Mucosa of descending colon (tissue), 3 donors: ENCODE data around the gene TNFSF9. TPM values are rescaled to one million over a fixed set of nuclear protein-coding genes. Genes with fewer than 3 reads are reported as not detected.

Source experiments
- ATAC-seq: fragments of 200-7000 bp; cut with Tn5 transposase; one replicate; pipeline ENCODE4 v1.9.1; 2020; ENCODE audit warnings: mild to moderate bottlenecking, moderate library complexity
- DNase-seq, 3 donors: peaks; one replicate each; pipeline ENCODE4 v3.0.0-alpha.2; 2020
- H3K36me3 ChIP-seq: fragments of 200-600 bp; one replicate; pipeline ENCODE4 v1.8.0; 2021; ENCODE audit warnings: low read depth, mild to moderate bottlenecking
- H3K4me1 ChIP-seq: fragments of 200-600 bp; one replicate; pipeline ENCODE4 v1.8.0; 2021; ENCODE audit warnings: low read depth, mild to moderate bottlenecking
- H3K4me3 ChIP-seq: fragments of 200-600 bp; one replicate; pipeline ENCODE4 v1.8.0; 2021; ENCODE audit warnings: mild to moderate bottlenecking
- H3K9me3 ChIP-seq: fragments of 200-600 bp; one replicate; pipeline ENCODE4 v1.8.0; 2021; ENCODE audit warnings: mild to moderate bottlenecking
- CTCF ChIP-seq: fragments of 200-600 bp; IDR thresholded peaks from one replicate; pipeline ENCODE4 v1.8.0; 2022; ENCODE audit warnings: antibody characterized with exemption, mild to moderate bottlenecking
- intact Hi-C, 2 donors: fragments of 100-400 bp; cut with DNase I in 1 of 2; cut with micrococcal nuclease in 1 of 2; formaldehyde crosslinking; loops; one replicate each; pipeline versions ENCODE4 v1.11.0 to v1.11.1; 2022; cut with DNase I, micrococcal nuclease
- long read RNA-seq, 2 donors: library from polyadenylated mRNA; unstranded; transcript quantifications; one replicate each; pipeline ENCODE4 v2.0.0, GENCODE V29; 2019 to 2021
- total RNA-seq, 3 donors: library from RNA; stranded (reverse); fragmentation: NEBNext Ultra II Directional in 2 of 3; extraction: Animal tissue kit (Norgen Biotek cat#: 25700) in 2 of 3; gene quantifications; one replicate each; pipeline versions ENCODE4 v1.2.1 to v1.2.4, GENCODE V29; 2021 to 2023
- donor health status: DM: no; HTN: no; CAD: no; lungs with moderate emphysema.
- donor health status: DM: no; HTN: no; CAD: no.
- donor health status: DM: no; HTN: yes; CAD: no.

TNFSF9 gene
- 1 to 10 TPM in 2 of 3 donors, under 1 TPM in 1; 0.58 to 1.2 (median 1.0) TPM for total RNA-seq
- long read RNA-seq, donor 1, partial matches to known transcripts: 0 of 1 reads
- long read RNA-seq, donor 1, other reads (novel, unspliced or antisense): 0 of 1 reads
- long read RNA-seq, donor 2: 0 reads

- ATAC-seq: peak; percentile 97
- no peak for TF ChIP-seq CTCF
Measured at GRCh38 chr19:6530386-6531162, at the start of gene TNFSF9. TNFSF9 (plus strand) TSS chr19:6531026; CDS start chr19:6531037, 11 bp downstream.

GRCh38 chr19:6481541-6482342, 49.1 kb upstream of the TNFSF9 start, which contains the start of gene DENND1C:
DENND1C (minus strand) TSS chr19:6481787; CDS start chr19:6481695, 92 bp downstream.
- Histone ChIP-seq H3K4me1 (no peaks in the 10 kb centered on the region), H3K9me3 (no peaks in the 10 kb centered on the region), H3K4me3 (no peak within 1 kb of the TSS), H3K36me3 (no peaks in the 10 kb centered on the region)
- ATAC-seq (peak; percentile 88), DNase-seq (peak; percentile 59 to 87 (median 66))
- intact Hi-C loops: no loop called here
- TF ChIP-seq CTCF: peak; percentile 7

More at GRCh38 chr19:6530386-6531162, at the start of gene TNFSF9:
- peak; percentile 92 to 96 (median 96) for DNase-seq
- Histone ChIP-seq H3K4me3 (no peak within 1 kb of the TSS), H3K9me3 (no peaks in the 10 kb centered on the region), H3K4me1 (peaks cover 9% of the 10 kb centered on the region), H3K36me3 (no peaks in the 10 kb centered on the region)
- intact Hi-C loops: no loop called here

GRCh38 chr19:6482343-6482686, 48.5 kb upstream of the TNFSF9 start:
- intact Hi-C loops: no loop called here
- no peaks in the 10 kb centered on the region for H3K36me3 ChIP-seq
- DNase-seq: no peak
- H3K4me3 ChIP-seq: no peak overlapping the region
- no peak for ATAC-seq
- no peaks in the 10 kb centered on the region for H3K9me3 ChIP-seq
- TF ChIP-seq CTCF: no peak
- no peaks in the 10 kb centered on the region for H3K4me1 ChIP-seq

- intact Hi-C loops: no loop called here
- DNase-seq (no peak), ATAC-seq (no peak)
- TF ChIP-seq CTCF: no peak
- Histone ChIP-seq H3K4me3 (no peak overlapping the region), H3K4me1 (no peaks in the 10 kb centered on the region), H3K36me3 (no peaks in the 10 kb centered on the region), H3K9me3 (no peaks in the 10 kb centered on the region)
Measured at GRCh38 chr19:6483235-6483634, 47.6 kb upstream of the TNFSF9 start.

GRCh38 chr19:6484230-6484629, 46.6 kb upstream of the TNFSF9 start:
- Histone ChIP-seq H3K36me3 (no peaks in the 10 kb centered on the region), H3K4me1 (no peaks in the 10 kb centered on the region), H3K4me3 (no peak overlapping the region), H3K9me3 (no peaks in the 10 kb centered on the region)
- no peak for TF ChIP-seq CTCF
- DNase-seq: no peak
- intact Hi-C loops: no loop called here
- ATAC-seq: no peak
